HepG2 (cell line): ENCODE data around the gene KDM2B. TPM values are rescaled to one million over a fixed set of nuclear protein-coding genes. Genes with fewer than 3 reads are reported as not detected.

Experiments
- ATAC-seq: fragments of 200-7000 bp; cut with Tn5 transposase; 3 replicates; pipeline ENCODE4 v1.9.1; 2020; ENCODE audit warnings: mild to moderate bottlenecking, moderate library complexity
- BruUV-seq: library from RNA; stranded (reverse); fragments of 400-500 nt; replicated peaks from 2 replicates; lab custom pipeline; 2021; lab: Mats Ljungman, UMichigan
- CTCF ChIA-PET: fragments of 300-600 bp; formaldehyde crosslinking; extraction: SDS; loops from one replicate; lab custom pipeline; 2021; ENCODE audit warnings: low total read pairs, inconsistent platforms, low intra/inter-chr PET ratio; lab: Yijun Ruan, JAX
- POLR2A ChIA-PET: fragments of 350-600 bp; sonication (Branson Sonifier 250); formaldehyde crosslinking; loops from one replicate; lab custom pipeline; 2020; ENCODE audit warnings: antibody characterized with exemption, inconsistent platforms; lab: Yijun Ruan, JAX
- DNase-seq: peaks from one replicate; pipeline ENCODE4 v3.0.0-alpha.2; 2015; ENCODE audit warnings: low spot score
- FAIRE-seq: peaks from 3 replicates; lab custom pipeline; 2011; peaks lifted over from hg19 to GRCh38; lab: Jason Lieb, UNC
- H2AFZ ChIP-seq: one replicate; pipeline ENCODE4 v1.6.1; 2011; ENCODE audit warnings: low read length, inconsistent platforms
- H3K27ac ChIP-seq: fragments of 300-600 bp; 3 replicates; pipeline ENCODE4 v1.8.0; 2011; ENCODE audit warnings: mixed run types, mild to moderate bottlenecking, mixed read lengths, low read length, inconsistent platforms; ENCODE audit not compliant: insufficient read depth; ENCODE audit errors: extremely low read length
- H3K27me3 ChIP-seq, 2 experiments: fragments of 200-600 bp in 1 of 2; 2 replicates in 1 of 2; 3 replicates in 1 of 2; pipeline versions ENCODE4 v1.6.0 to v1.8.0; 2011; ENCODE audit warnings: low read length in 2 of 2, mild to moderate bottlenecking in 2 of 2, moderate library complexity in 2 of 2, inconsistent platforms in 1 of 2; ENCODE audit not compliant: insufficient read depth in 2 of 2, control insufficient read depth in 1 of 2
- H3K36me3 ChIP-seq, 2 experiments: fragments of 200-600 bp in 1 of 2; replicated peaks in 1 of 2; 2 replicates in 1 of 2; 3 replicates in 1 of 2; pipeline versions ENCODE4 v1.5.1 to v1.8.0; 2011; ENCODE audit warnings: low read length in 2 of 2, inconsistent platforms in 1 of 2; ENCODE audit not compliant: insufficient read depth in 2 of 2, control insufficient read depth in 1 of 2
- H3K4me1 ChIP-seq: 2 replicates; pipeline ENCODE4 v1.5.1; 2012; ENCODE audit warnings: low read length, inconsistent platforms; ENCODE audit not compliant: insufficient read depth
- H3K4me2 ChIP-seq: 2 replicates; pipeline ENCODE4 v1.6.0; 2011; ENCODE audit warnings: low read depth, low read length, inconsistent platforms
- H3K4me3 ChIP-seq, 3 experiments: fragments of 200-600 bp in 1 of 3; sonication (generic), shearing (Covaris generic) in 1 of 3; replicated peaks in 1 of 3; 2 replicates each; pipeline ENCODE4 v1.5.1; 2011 to 2016; ENCODE audit warnings: low read length in 3 of 3, inconsistent platforms in 2 of 3, low read depth in 2 of 3, mild to moderate bottlenecking in 2 of 3, control low read depth in 1 of 3, mixed read lengths in 1 of 3; ENCODE audit not compliant: insufficient read depth in 1 of 3
- H3K79me2 ChIP-seq: one replicate; pipeline ENCODE4 v1.6.1; 2011; ENCODE audit warnings: low read length, inconsistent platforms; ENCODE audit not compliant: insufficient read depth
- H3K9ac ChIP-seq: 2 replicates; pipeline ENCODE4 v1.6.0; 2011; ENCODE audit warnings: mild to moderate bottlenecking, low read depth, low read length, inconsistent platforms; ENCODE audit not compliant: insufficient read depth
- H3K9me3 ChIP-seq: 2 replicates; pipeline ENCODE4 v1.5.1; 2012; ENCODE audit warnings: mild to moderate bottlenecking, low read length
- H4K20me1 ChIP-seq: 2 replicates; pipeline ENCODE4 v1.6.0; 2011; ENCODE audit warnings: inconsistent platforms, mild to moderate bottlenecking, low read length, moderate library complexity; ENCODE audit not compliant: insufficient read depth
- CAMTA2 ChIP-seq: sonication (generic); formaldehyde crosslinking; IDR thresholded peaks from 2 replicates; pipeline ENCODE4 v1.4.0; 2020; ENCODE audit warnings: mild to moderate bottlenecking, missing genetic modification reagents, borderline replicate concordance
- CEBPZ ChIP-seq: IDR thresholded peaks from 2 replicates; pipeline ENCODE4 v1.6.1; 2012; ENCODE audit warnings: low read length, improper control_type of control experiment
- DBP ChIP-seq: sonication (generic); formaldehyde crosslinking; IDR thresholded peaks from 2 replicates; pipeline ENCODE4 v1.4.0; 2020; ENCODE audit warnings: missing genetic modification reagents; ENCODE audit errors: not compliant biosample characterization
- HES4 ChIP-seq: sonication (generic); formaldehyde crosslinking; IDR thresholded peaks from 2 replicates; pipeline ENCODE4 v1.9.0; 2021; ENCODE audit warnings: mild to moderate bottlenecking, missing genetic modification reagents, borderline replicate concordance
- HNRNPL ChIP-seq: fragments of 200-400 bp; formaldehyde crosslinking; IDR thresholded peaks from 2 replicates; pipeline ENCODE4 v1.6.1; 2017; ENCODE audit warnings: mild to moderate bottlenecking, low read depth, low read length
- KAT7 ChIP-seq: IDR thresholded peaks from 2 replicates; pipeline ENCODE4 v1.6.1; 2018; ENCODE audit warnings: borderline replicate concordance, missing compliant biosample characterization
- SMAD3 ChIP-seq: sonication (generic); formaldehyde crosslinking; IDR thresholded peaks from 2 replicates; pipeline ENCODE4 v1.4.0; 2020; ENCODE audit warnings: missing genetic modification reagents
- TCF12 ChIP-seq, 2 experiments: fragments of 450-650 bp in 1 of 2; sonication (generic) in 1 of 2; formaldehyde crosslinking in 1 of 2; IDR thresholded peaks; 2 replicates each; pipeline versions ENCODE4 v1.6.1 to v1.8.0; 2017 to 2022; ENCODE audit warnings: antibody characterized with exemption in 1 of 2, mild to moderate bottlenecking in 1 of 2, missing genetic modification reagents in 1 of 2, moderate library complexity in 1 of 2
- TCF7 ChIP-seq: sonication (generic); IDR thresholded peaks from 2 replicates; pipeline ENCODE4 v1.6.1; 2016; ENCODE audit warnings: antibody characterized with exemption, low read depth
- ZFP1 ChIP-seq: IDR thresholded peaks from 2 replicates; pipeline ENCODE4 v1.6.1; 2016
- ZFY ChIP-seq: sonication (generic); formaldehyde crosslinking; IDR thresholded peaks from 2 replicates; pipeline ENCODE4 v1.4.0; 2020; ENCODE audit warnings: missing genetic modification reagents
- ZKSCAN5 ChIP-seq: sonication (generic); formaldehyde crosslinking; IDR thresholded peaks from 2 replicates; pipeline ENCODE4 v1.5.1; 2020; ENCODE audit warnings: mild to moderate bottlenecking, missing genetic modification reagents
- ZNF235 ChIP-seq: sonication (generic); formaldehyde crosslinking; IDR thresholded peaks from 2 replicates; pipeline ENCODE4 v1.8.1; 2023; ENCODE audit warnings: mild to moderate bottlenecking, missing genetic modification reagents, borderline replicate concordance
- ZNF292 ChIP-seq: sonication (generic); formaldehyde crosslinking; IDR thresholded peaks from 2 replicates; pipeline ENCODE4 v1.8.1; 2022; ENCODE audit warnings: mild to moderate bottlenecking, low read depth, missing genetic modification reagents, borderline replicate concordance
- ZNF780A ChIP-seq: sonication (generic); formaldehyde crosslinking; IDR thresholded peaks from 2 replicates; pipeline ENCODE4 v1.8.0; 2022; ENCODE audit warnings: mild to moderate bottlenecking, missing genetic modification reagents, moderate library complexity
- ZXDC ChIP-seq: sonication (generic); formaldehyde crosslinking; IDR thresholded peaks from 2 replicates; pipeline ENCODE4 v1.5.0; 2020; ENCODE audit warnings: mild to moderate bottlenecking, missing genetic modification reagents
- WGBS: methylation state at CpG from one replicate; pipeline ENCODE4 v1.1.6; 2017; ENCODE audit warnings: low lambda C conversion rate; 5-methylcytosine and 5-hydroxymethylcytosine counted together
- in situ Hi-C: cut with HindIII; loops from 2 replicates; pipeline ENCODE4 v1.10.0; 2017; ENCODE audit warnings: low pct_unique_long_range_greater_than_20kb; ENCODE audit not compliant: extremely low pct_ligation_motif_present
- intact Hi-C: fragments of 100-400 bp; cut with micrococcal nuclease; formaldehyde crosslinking; loops from one replicate; pipeline ENCODE4 v1.10.0; 2022; ENCODE audit not compliant: unreplicated experiment
- polyA plus RNA-seq, 8 experiments: library from polyadenylated mRNA; depleted of rRNA in 3 of 8; stranded (reverse) in 7 of 8; unstranded in 1 of 8; fragments of >200 nt; fragmentation: Illumina TruSeq in 4 of 8; extraction: Trizol in 4 of 8; gene quantifications; 2 replicates each; pipeline versions ENCODE4 v1.2.1 to v1.2.3, GENCODE V29; 2011 to 2016; ENCODE audit warnings: low read depth in 4 of 8, missing spikeins in 1 of 8, mixed read lengths in 1 of 8; ENCODE audit not compliant: insufficient read depth in 1 of 8
- total RNA-seq, 5 experiments: library from RNA; depleted of rRNA; stranded (reverse); fragments of >200 nt; fragmentation: Illumina TruSeq; extraction: Trizol; gene quantifications; 2 replicates each; pipeline ENCODE4 v1.2.3, GENCODE V29; 2016; ENCODE audit warnings: low read depth in 1 of 5

KDM2B gene
- total and polyA plus RNA-seq, 2 of the 13 experiments (the other 11 are each of a cell fraction or from before 2014, with no cell fraction given), result 17.5 to 26.1 TPM

GRCh38 chr12:121391619-121392324, 189.1 kb downstream of the KDM2B start:
- H2AFZ ChIP-seq, result no peak overlapping the region
- H3K79me2 ChIP-seq, result no peaks in the 10 kb centered on the region
- TF ChIP-seq ZNF780A (CRISPR knock-in tag), result no peak
- no peak for TF ChIP-seq HES4
- no peak for TF ChIP-seq ZNF235
- TF ChIP-seq HNRNPL, result no peak
- no peak for TF ChIP-seq ZNF292 (CRISPR knock-in tag)
- no peak for TF ChIP-seq ZFP1 (CRISPR knock-in tag)
- TF ChIP-seq TCF12 (IDR thresholded peaks at IDR 0.05), result no peak
- no peak for TF ChIP-seq TCF12 (CRISPR knock-in tag; IDR thresholded peaks at IDR 0.05)
- no peak for TF ChIP-seq CAMTA2 (CRISPR knock-in tag)
- no peak for TF ChIP-seq DBP (CRISPR knock-in tag)
- no peak for TF ChIP-seq SMAD3
- no peak for TF ChIP-seq ZKSCAN5 (CRISPR knock-in tag)
- TF ChIP-seq KAT7, result no peak
- TF ChIP-seq ZFY, result no peak
- no peak for TF ChIP-seq CEBPZ
- TF ChIP-seq ZXDC, result no peak
- no peak for TF ChIP-seq TCF7
- no TSS peak for BruUV-seq
- H3K4me2 ChIP-seq, result peak overlapping the region; percentile 39; the same call in 1 of the 2 replicates
- no peaks in the 10 kb centered on the region for H4K20me1 ChIP-seq
- ChIA-PET POLR2A (interaction anchor here (0.8 to 1.7 kb wide), 2 partner anchors 8 to 15 kb away, joined by 3 to 9 read pairs; partner anchors contain the start of gene RNF34), CTCF (no interaction called here)
- in situ Hi-C loops, result no loop called here
- intact Hi-C loops, result no loop called here
- DNase-seq (no peak), FAIRE-seq (no peak), ATAC-seq (no peak)
- H3K4me3 ChIP-seq, result no peak overlapping the region
- peaks cover 15% of the 10 kb centered on the region for H3K4me1 ChIP-seq
- 52% methylated on average over 10 of the region's 10 CpGs for WGBS
- H3K9ac ChIP-seq, result no peak overlapping the region
- H3K9me3 ChIP-seq, result no peaks in the 10 kb centered on the region
- no peaks in the 10 kb centered on the region for H3K36me3 ChIP-seq
- H3K27me3 ChIP-seq, result no peaks in the 10 kb centered on the region
- H3K27ac ChIP-seq, result no peak overlapping the region
